Measurements from ENCODE around the gene RHBDF1. TPM values are rescaled to one million over a fixed set of nuclear protein-coding genes. Genes with fewer than 3 reads are reported as not detected.

The RHBDF1 gene
- total and polyA plus RNA-seq, 10 of the 15 experiments (the other 5 are each of a cell fraction or from before 2014, with no cell fraction given): 0.04 to 0.85 (median 0.36) TPM; not detected in 3

- TF ChIP-seq DPF2 (IDR thresholded peaks at IDR 0.05) (no peak), RBBP5 (conservative IDR thresholded peaks at IDR 0.05) (no peak), SP1 (IDR thresholded peaks at IDR 0.05; ENCODE audit: low read depth, low read length) (no peak), PRDM15 (CRISPR knock-in tag; IDR thresholded peaks at IDR 0.05) (no peak), CHD1 (IDR thresholded peaks at IDR 0.05; ENCODE audit: low read depth, low read length) (no peak), HDGF (IDR thresholded peaks at IDR 0.05) (no peak), SMAD1 (IDR thresholded peaks at IDR 0.05; ENCODE audit: low read depth, partially characterized antibody) (no peak), NFYB (IDR thresholded peaks at IDR 0.05; ENCODE audit: insufficient read depth, low read depth, low read length) (no peak), CBX5 (IDR thresholded peaks at IDR 0.05; ENCODE audit: low read depth) (no peak)
- TF ChIP-seq, protein P1, sequence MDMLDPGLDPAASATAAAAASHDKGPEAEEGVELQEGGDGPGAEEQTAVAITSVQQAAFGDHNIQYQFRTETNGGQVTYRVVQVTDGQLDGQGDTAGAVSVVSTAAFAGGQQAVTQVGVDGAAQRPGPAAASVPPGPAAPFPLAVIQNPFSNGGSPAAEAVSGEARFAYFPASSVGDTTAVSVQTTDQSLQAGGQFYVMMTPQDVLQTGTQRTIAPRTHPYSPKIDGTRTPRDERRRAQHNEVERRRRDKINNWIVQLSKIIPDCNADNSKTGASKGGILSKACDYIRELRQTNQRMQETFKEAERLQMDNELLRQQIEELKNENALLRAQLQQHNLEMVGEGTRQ (IDR thresholded peaks at IDR 0.05; ENCODE audit: borderline replicate concordance, low read depth, low read length): no peak
Observed at GRCh38 chr16:9903-10665, 62.3 kb downstream of the RHBDF1 start (continued).

Small RNAs within 50 kb of the gene (microRNA-seq; reads per million reads assigned to microRNA genes)
- gene MIR6859-4: not detected

Small RNAs within 50 kb of the gene (small RNA-seq; reads per million reads assigned to genes)
- gene MIR6859-4 (not detected), gene Z69720.2 (not detected)

Other genes with a start within 250 kb of the RHBDF1 start
Only the 7 nearest of the 14 such genes appear.
- gene POLR3K, start 19.0 kb downstream of the RHBDF1 start, total RNA-seq (2014; rRNA removed): 25.0 and 25.6 TPM in 2 replicates
- 23.8 and 25.3 TPM in 2 replicates for gene POLR3K, start 19.0 kb downstream of the RHBDF1 start, total RNA-seq (2014; rRNA removed; fragmentation: Illumina TruSeq; extraction: Trizol)
- gene POLR3K, start 19.0 kb downstream of the RHBDF1 start, total RNA-seq (2021): 56.0 and 58.3 TPM in 2 replicates
- gene POLR3K, start 19.0 kb downstream of the RHBDF1 start, polyA plus RNA-seq (2011; rRNA removed): 54.9 and 65.8 TPM in 2 replicates
- 23.1 and 39.1 TPM in 2 replicates for gene POLR3K, start 19.0 kb downstream of the RHBDF1 start, polyA plus RNA-seq (2014; fragmentation: Illumina TruSeq; extraction: Trizol)
- 100 to 1,000 TPM; 195 to 222 TPM for gene POLR3K, start 19.0 kb downstream of the RHBDF1 start, polyA plus RNA-seq (2014; fragmentation: Nextera tagmentation; extraction: Ambion mirVana)
- gene POLR3K, start 19.0 kb downstream of the RHBDF1 start, polyA plus RNA-seq (2014; rRNA removed): 60.0 and 62.2 TPM in 2 replicates
- gene POLR3K, start 19.0 kb downstream of the RHBDF1 start, polyA plus RNA-seq (2016; fragmentation: Nextera tagmentation; extraction: Ambion mirVana): 100 to 1,000 TPM; 106 to 115 TPM
- gene SNRNP25, start 18.8 kb downstream of the RHBDF1 start, total RNA-seq (2014; rRNA removed): 68.5 and 79.9 TPM in 2 replicates
- gene SNRNP25, start 18.8 kb downstream of the RHBDF1 start, total RNA-seq (2014; rRNA removed; fragmentation: Illumina TruSeq; extraction: Trizol): 58.6 and 58.9 TPM in 2 replicates
- 69.8 and 72.6 TPM in 2 replicates for gene SNRNP25, start 18.8 kb downstream of the RHBDF1 start, total RNA-seq (2021)
- gene SNRNP25, start 18.8 kb downstream of the RHBDF1 start, polyA plus RNA-seq (2011; rRNA removed): 39.9 and 56.9 TPM in 2 replicates
- 40.2 and 65.9 TPM in 2 replicates for gene SNRNP25, start 18.8 kb downstream of the RHBDF1 start, polyA plus RNA-seq (2014; fragmentation: Illumina TruSeq; extraction: Trizol)
- 10 to 100 TPM; 40.9 to 59.8 TPM for gene SNRNP25, start 18.8 kb downstream of the RHBDF1 start, polyA plus RNA-seq (2014; fragmentation: Nextera tagmentation; extraction: Ambion mirVana)
- 84.2 and 90.2 TPM in 2 replicates for gene SNRNP25, start 18.8 kb downstream of the RHBDF1 start, polyA plus RNA-seq (2014; rRNA removed)
- 100 to 1,000 TPM; 122 to 138 TPM for gene SNRNP25, start 18.8 kb downstream of the RHBDF1 start, polyA plus RNA-seq (2016; fragmentation: Nextera tagmentation; extraction: Ambion mirVana)
- gene MPG, start 5.6 kb upstream of the RHBDF1 start, total RNA-seq (2014; rRNA removed): 147 and 193 TPM in 2 replicates
- 25.7 and 37.3 TPM in 2 replicates for gene MPG, start 5.6 kb upstream of the RHBDF1 start, total RNA-seq (2014; rRNA removed; fragmentation: Illumina TruSeq; extraction: Trizol)
- gene MPG, start 5.6 kb upstream of the RHBDF1 start, total RNA-seq (2021): 70.8 and 74.1 TPM in 2 replicates
- 13.5 and 35.9 TPM in 2 replicates for gene MPG, start 5.6 kb upstream of the RHBDF1 start, polyA plus RNA-seq (2011; rRNA removed)
- 1.2 and 14.8 TPM in 2 replicates for gene MPG, start 5.6 kb upstream of the RHBDF1 start, polyA plus RNA-seq (2014; fragmentation: Illumina TruSeq; extraction: Trizol)
- 1 to 10 TPM in 1 of 2 experiments, under 1 TPM in 1; 0.32 to 4.8 TPM for gene MPG, start 5.6 kb upstream of the RHBDF1 start, polyA plus RNA-seq (2014; fragmentation: Nextera tagmentation; extraction: Ambion mirVana)
- 162 and 200 TPM in 2 replicates for gene MPG, start 5.6 kb upstream of the RHBDF1 start, polyA plus RNA-seq (2014; rRNA removed)
- 10 to 100 TPM; 75.5 to 80.8 TPM for gene MPG, start 5.6 kb upstream of the RHBDF1 start, polyA plus RNA-seq (2016; fragmentation: Nextera tagmentation; extraction: Ambion mirVana)
- gene NPRL3, start 66.0 kb upstream of the RHBDF1 start, total RNA-seq (2014; rRNA removed): 8.4 and 9.5 TPM in 2 replicates
- gene NPRL3, start 66.0 kb upstream of the RHBDF1 start, total RNA-seq (2014; rRNA removed; fragmentation: Illumina TruSeq; extraction: Trizol): 5.3 and 5.5 TPM in 2 replicates
- gene NPRL3, start 66.0 kb upstream of the RHBDF1 start, total RNA-seq (2021): 37.3 and 42.8 TPM in 2 replicates
- gene NPRL3, start 66.0 kb upstream of the RHBDF1 start, polyA plus RNA-seq (2011; rRNA removed): 2.3 and 5.2 TPM in 2 replicates
- gene NPRL3, start 66.0 kb upstream of the RHBDF1 start, polyA plus RNA-seq (2014; fragmentation: Illumina TruSeq; extraction: Trizol): 7.4 and 19.5 TPM in 2 replicates
- gene NPRL3, start 66.0 kb upstream of the RHBDF1 start, polyA plus RNA-seq (2014; fragmentation: Nextera tagmentation; extraction: Ambion mirVana): 1 to 10 TPM in 1 of 2 experiments, under 1 TPM in 1; 0.93 to 1.7 TPM
- 18.3 and 26.3 TPM in 2 replicates for gene NPRL3, start 66.0 kb upstream of the RHBDF1 start, polyA plus RNA-seq (2014; rRNA removed)
- gene NPRL3, start 66.0 kb upstream of the RHBDF1 start, polyA plus RNA-seq (2016; fragmentation: Nextera tagmentation; extraction: Ambion mirVana): 10 to 100 TPM; 21.7 to 22.6 TPM
- gene HBZ, start 80.0 kb upstream of the RHBDF1 start, total RNA-seq (2014; rRNA removed): not detected in 2 replicates
- not detected in 2 replicates for gene HBZ, start 80.0 kb upstream of the RHBDF1 start, total RNA-seq (2014; rRNA removed; fragmentation: Illumina TruSeq; extraction: Trizol)
- gene HBZ, start 80.0 kb upstream of the RHBDF1 start, total RNA-seq (2021): 0.49 TPM in 1 of 2 replicates, not detected in the other
- not detected in 2 replicates for gene HBZ, start 80.0 kb upstream of the RHBDF1 start, polyA plus RNA-seq (2011; rRNA removed)
- not detected in 2 replicates for gene HBZ, start 80.0 kb upstream of the RHBDF1 start, polyA plus RNA-seq (2014; fragmentation: Illumina TruSeq; extraction: Trizol)
- not detected for gene HBZ, start 80.0 kb upstream of the RHBDF1 start, polyA plus RNA-seq (2014; fragmentation: Nextera tagmentation; extraction: Ambion mirVana)
- gene HBZ, start 80.0 kb upstream of the RHBDF1 start, polyA plus RNA-seq (2014; rRNA removed): not detected in 2 replicates
- not detected for gene HBZ, start 80.0 kb upstream of the RHBDF1 start, polyA plus RNA-seq (2016; fragmentation: Nextera tagmentation; extraction: Ambion mirVana)
- not detected in 2 replicates for gene HBM, start 93.3 kb upstream of the RHBDF1 start, total RNA-seq (2014; rRNA removed)
- not detected in 2 replicates for gene HBM, start 93.3 kb upstream of the RHBDF1 start, total RNA-seq (2014; rRNA removed; fragmentation: Illumina TruSeq; extraction: Trizol)
- not detected in 2 replicates for gene HBM, start 93.3 kb upstream of the RHBDF1 start, total RNA-seq (2021)
- not detected in 2 replicates for gene HBM, start 93.3 kb upstream of the RHBDF1 start, polyA plus RNA-seq (2011; rRNA removed)
- not detected in 2 replicates for gene HBM, start 93.3 kb upstream of the RHBDF1 start, polyA plus RNA-seq (2014; fragmentation: Illumina TruSeq; extraction: Trizol)
- gene HBM, start 93.3 kb upstream of the RHBDF1 start, polyA plus RNA-seq (2014; fragmentation: Nextera tagmentation; extraction: Ambion mirVana): not detected
- 0.23 TPM in 1 of 2 replicates, not detected in the other for gene HBM, start 93.3 kb upstream of the RHBDF1 start, polyA plus RNA-seq (2014; rRNA removed)
- not detected for gene HBM, start 93.3 kb upstream of the RHBDF1 start, polyA plus RNA-seq (2016; fragmentation: Nextera tagmentation; extraction: Ambion mirVana)
- not detected in 2 replicates for gene HBA2, start 100.2 kb upstream of the RHBDF1 start, total RNA-seq (2014; rRNA removed)
- gene HBA2, start 100.2 kb upstream of the RHBDF1 start, total RNA-seq (2014; rRNA removed; fragmentation: Illumina TruSeq; extraction: Trizol): not detected in 2 replicates
- gene HBA2, start 100.2 kb upstream of the RHBDF1 start, total RNA-seq (2021): 0.48 and 0.92 TPM in 2 replicates
- gene HBA2, start 100.2 kb upstream of the RHBDF1 start, polyA plus RNA-seq (2011; rRNA removed): 0.30 TPM in 1 of 2 replicates, not detected in the other
- not detected in 2 replicates for gene HBA2, start 100.2 kb upstream of the RHBDF1 start, polyA plus RNA-seq (2014; fragmentation: Illumina TruSeq; extraction: Trizol)
- not detected for gene HBA2, start 100.2 kb upstream of the RHBDF1 start, polyA plus RNA-seq (2014; fragmentation: Nextera tagmentation; extraction: Ambion mirVana)
- gene HBA2, start 100.2 kb upstream of the RHBDF1 start, polyA plus RNA-seq (2014; rRNA removed): 0.25 TPM in 1 of 2 replicates, not detected in the other
- gene HBA2, start 100.2 kb upstream of the RHBDF1 start, polyA plus RNA-seq (2016; fragmentation: Nextera tagmentation; extraction: Ambion mirVana): under 1 TPM in 1 of 2 experiments, not detected in 1; 0.96 TPM